Left lung (tissue), 10 donors: ENCODE results near the gene STK10. TPM values are rescaled to one million over a fixed set of nuclear protein-coding genes. Genes with fewer than 3 reads are reported as not detected.
"Not testable (repeated sequence)": the region's sequence is repeated elsewhere in the genome, so short reads cannot be mapped to it uniquely, and the experiment has no call there.

Source experiments
- ATAC-seq: fragments of 200-7000 bp; cut with Tn5 transposase; one replicate; pipeline ENCODE4 v1.9.1; 2020; ENCODE audit warnings: moderate library complexity
- DNase-seq, 4 donors: peaks; one replicate each; pipeline ENCODE4 v3.0.0-alpha.2; 2013 to 2020
- H3K27ac ChIP-seq, 2 donors: fragments of 200-600 bp; sonication (generic) in 1 of 2; one replicate each; pipeline versions ENCODE4 v1.5.0 to v1.8.0; 2020 to 2021
- H3K27me3 ChIP-seq, 2 donors: fragments of 200-600 bp; sonication (generic) in 1 of 2; one replicate each; pipeline versions ENCODE4 v1.5.0 to v1.8.0; 2020 to 2021
- H3K36me3 ChIP-seq, 2 donors: fragments of 200-600 bp; sonication (generic) in 1 of 2; one replicate each; pipeline versions ENCODE4 v1.5.0 to v1.8.0; 2020 to 2021
- H3K4me1 ChIP-seq, 2 donors: fragments of 200-600 bp; one replicate each; pipeline ENCODE4 v1.8.0; 2021
- H3K4me3 ChIP-seq, 2 donors: fragments of 200-600 bp; sonication (generic) in 1 of 2; one replicate each; pipeline versions ENCODE4 v1.5.0 to v1.8.0; 2020 to 2021; ENCODE audit warnings: mild to moderate bottlenecking in 1 of 2
- H3K9me3 ChIP-seq, 2 donors: fragments of 200-600 bp; sonication (generic) in 1 of 2; one replicate each; pipeline versions ENCODE4 v1.5.0 to v1.8.0; 2020 to 2021
- intact Hi-C, 2 donors: fragments of 100-400 bp; cut with DNase I; formaldehyde crosslinking; loops; one replicate each; pipeline versions ENCODE4 v1.11.2 to v1.14.2; 2022
- polyA plus RNA-seq, 6 donors: library from polyadenylated mRNA; unstranded; fragments of 120-200 nt; gene quantifications; one replicate each; pipeline ENCODE4 v1.2.1, GENCODE V29; 2013; ENCODE audit not compliant: insufficient read length in 6 of 6
- total RNA-seq, 2 donors: library from RNA; stranded (reverse); fragmentation: NEBNext Ultra II Directional; extraction: Animal tissue kit (Norgen Biotek cat#: 25700); gene quantifications; one replicate each; pipeline ENCODE4 v1.2.1, GENCODE V29; 2021
- TF ChIP-seq, protein P1 (sequence below), 2 donors: fragments of 200-600 bp; sonication (generic) in 1 of 2; IDR thresholded peaks; one replicate each; pipeline versions ENCODE4 v1.5.0 to v1.8.0; 2021; ENCODE audit warnings: antibody characterized with exemption in 2 of 2
- donor health status: DM: no; HTN: yes; CAD: no.
- donor health status: DM: no; HTN: no; CAD: no.

STK10 gene
- total and polyA plus RNA-seq, 8 donors: 18.6 to 83.2 (median 21.9) TPM

GRCh38 chr5:172038167-172038566 is 149.9 kb downstream of the STK10 start:
- TF ChIP-seq, protein P1, sequence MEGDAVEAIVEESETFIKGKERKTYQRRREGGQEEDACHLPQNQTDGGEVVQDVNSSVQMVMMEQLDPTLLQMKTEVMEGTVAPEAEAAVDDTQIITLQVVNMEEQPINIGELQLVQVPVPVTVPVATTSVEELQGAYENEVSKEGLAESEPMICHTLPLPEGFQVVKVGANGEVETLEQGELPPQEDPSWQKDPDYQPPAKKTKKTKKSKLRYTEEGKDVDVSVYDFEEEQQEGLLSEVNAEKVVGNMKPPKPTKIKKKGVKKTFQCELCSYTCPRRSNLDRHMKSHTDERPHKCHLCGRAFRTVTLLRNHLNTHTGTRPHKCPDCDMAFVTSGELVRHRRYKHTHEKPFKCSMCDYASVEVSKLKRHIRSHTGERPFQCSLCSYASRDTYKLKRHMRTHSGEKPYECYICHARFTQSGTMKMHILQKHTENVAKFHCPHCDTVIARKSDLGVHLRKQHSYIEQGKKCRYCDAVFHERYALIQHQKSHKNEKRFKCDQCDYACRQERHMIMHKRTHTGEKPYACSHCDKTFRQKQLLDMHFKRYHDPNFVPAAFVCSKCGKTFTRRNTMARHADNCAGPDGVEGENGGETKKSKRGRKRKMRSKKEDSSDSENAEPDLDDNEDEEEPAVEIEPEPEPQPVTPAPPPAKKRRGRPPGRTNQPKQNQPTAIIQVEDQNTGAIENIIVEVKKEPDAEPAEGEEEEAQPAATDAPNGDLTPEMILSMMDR (IDR thresholded peaks at IDR 0.05): no peak
- DNase-seq (no peak), ATAC-seq (no peak)
- no peak overlapping the region for H3K27ac ChIP-seq
- H3K9me3 ChIP-seq: no peaks in the 10 kb centered on the region
- no peaks in the 10 kb centered on the region for H3K4me1 ChIP-seq
- H3K27me3 ChIP-seq: no peaks in the 10 kb centered on the region
- intact Hi-C loops: no loop called here
- H3K4me3 ChIP-seq: no peak overlapping the region
- peaks cover 0 to 11% of the 10 kb centered on the region in 2 donors for H3K36me3 ChIP-seq

DNA sequence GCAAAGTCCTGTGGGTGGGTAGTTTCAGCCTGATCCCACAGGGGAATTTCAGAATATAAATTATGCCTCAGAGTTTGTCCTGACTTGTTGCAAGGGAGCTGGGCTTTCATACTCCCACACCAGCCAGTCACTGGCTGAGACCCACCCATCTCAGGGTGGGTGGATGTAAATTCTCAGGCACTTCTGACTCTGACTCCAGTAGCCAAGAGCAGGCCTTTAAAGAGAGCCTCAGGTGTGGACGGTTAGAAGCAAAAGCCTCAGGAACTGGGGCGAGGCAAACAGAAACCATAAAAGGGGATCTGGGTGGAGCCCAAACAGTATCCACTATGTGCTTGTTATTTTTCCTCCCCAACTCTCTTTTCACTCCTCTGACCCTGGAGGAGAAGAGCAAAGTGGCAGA is 153.0 kb downstream of the STK10 start:
- intact Hi-C loops: no loop called here
- Histone ChIP-seq H3K36me3 (no peaks in the 10 kb centered on the region), H3K4me3 (no peak overlapping the region), H3K27ac (no peak overlapping the region), H3K27me3 (no peaks in the 10 kb centered on the region), H3K9me3 (peaks cover 0 to 6% of the 10 kb centered on the region in 2 donors), H3K4me1 (no peaks in the 10 kb centered on the region)
- ATAC-seq: no peak
- no peak for DNase-seq
- TF ChIP-seq, protein P1 (IDR thresholded peaks at IDR 0.05): no peak

DNA sequence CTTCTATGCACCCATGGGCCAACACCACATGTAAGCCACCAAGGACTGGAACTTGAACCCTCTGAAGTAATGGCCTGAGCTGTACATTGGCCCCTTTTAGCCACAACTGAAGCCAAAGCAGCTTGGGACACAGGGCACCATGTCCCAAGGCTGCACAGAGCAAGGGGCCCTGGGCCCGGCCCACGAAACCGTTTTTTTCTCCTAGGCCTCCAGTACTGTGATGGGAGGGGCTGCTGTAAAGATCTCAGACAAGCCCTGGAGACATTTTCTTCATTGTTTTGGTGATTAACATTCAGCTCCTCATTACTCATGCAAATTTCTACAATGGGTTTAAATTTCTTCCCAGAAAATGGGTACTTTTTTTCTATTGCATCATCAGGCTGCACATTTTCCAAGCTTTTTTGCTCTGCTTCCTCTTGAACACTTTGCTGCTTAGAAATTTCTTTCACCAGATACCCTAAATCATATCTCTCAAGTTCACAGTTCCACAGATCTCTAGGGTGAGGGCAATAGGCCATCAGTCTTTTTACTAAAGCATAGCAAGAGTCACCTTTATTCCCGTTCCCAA is 156.0 kb downstream of the STK10 start:
- Histone ChIP-seq H3K4me1 (no peaks in the 10 kb centered on the region), H3K36me3 (no peaks in the 10 kb centered on the region), H3K4me3 (no peak overlapping the region), H3K27ac (no peak overlapping the region), H3K27me3 (no peaks in the 10 kb centered on the region), H3K9me3 (peaks cover 0 to 6% of the 10 kb centered on the region in 2 donors)
- no peak for DNase-seq
- ATAC-seq: no peak
- intact Hi-C loops: no loop called here
- TF ChIP-seq, protein P1 (IDR thresholded peaks at IDR 0.05): no peak

- no peaks in the 10 kb centered on the region for H3K4me1 ChIP-seq
- H3K27ac ChIP-seq: no peak overlapping the region
- ATAC-seq (no peak), DNase-seq (no peak)
- H3K9me3 ChIP-seq: peaks cover 0 to 6% of the 10 kb centered on the region in 2 donors
- intact Hi-C loops: no loop called here
- TF ChIP-seq, protein P1 (IDR thresholded peaks at IDR 0.05): no peak
- no peak overlapping the region for H3K4me3 ChIP-seq
- no peaks in the 10 kb centered on the region for H3K27me3 ChIP-seq
- no peaks in the 10 kb centered on the region for H3K36me3 ChIP-seq
Observed at GRCh38 chr5:172029876-172030275, 158.1 kb downstream of the STK10 start.

DNA sequence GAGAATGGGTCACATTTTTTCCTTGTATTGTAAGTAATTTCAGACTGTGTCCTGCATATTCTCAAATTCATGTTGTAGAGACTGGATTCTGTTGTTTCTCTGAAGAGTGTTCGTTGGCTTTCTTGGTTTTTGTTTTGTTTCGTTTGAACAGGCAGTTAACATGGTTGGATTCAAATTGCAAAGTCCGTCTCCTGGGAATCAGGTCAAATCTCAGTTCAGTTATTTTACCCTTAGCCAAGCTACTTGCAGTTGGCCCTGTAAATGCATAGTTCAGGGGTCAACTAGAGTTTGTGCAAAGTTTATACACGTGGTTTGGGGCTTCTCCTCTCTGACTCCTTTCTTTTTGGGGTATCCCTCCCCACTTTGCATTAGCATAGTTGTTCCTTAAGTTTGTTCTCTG is 159.9 kb downstream of the STK10 start:
- intact Hi-C loops: no loop called here
- Histone ChIP-seq H3K9me3 (peaks cover 0 to 6% of the 10 kb centered on the region in 2 donors), H3K36me3 (no peaks in the 10 kb centered on the region), H3K27ac (no peak overlapping the region), H3K4me1 (no peaks in the 10 kb centered on the region), H3K27me3 (no peaks in the 10 kb centered on the region), H3K4me3 (no peak overlapping the region)
- ATAC-seq (no peak), DNase-seq (no peak)
- TF ChIP-seq, protein P1 (IDR thresholded peaks at IDR 0.05): no peak

DNA sequence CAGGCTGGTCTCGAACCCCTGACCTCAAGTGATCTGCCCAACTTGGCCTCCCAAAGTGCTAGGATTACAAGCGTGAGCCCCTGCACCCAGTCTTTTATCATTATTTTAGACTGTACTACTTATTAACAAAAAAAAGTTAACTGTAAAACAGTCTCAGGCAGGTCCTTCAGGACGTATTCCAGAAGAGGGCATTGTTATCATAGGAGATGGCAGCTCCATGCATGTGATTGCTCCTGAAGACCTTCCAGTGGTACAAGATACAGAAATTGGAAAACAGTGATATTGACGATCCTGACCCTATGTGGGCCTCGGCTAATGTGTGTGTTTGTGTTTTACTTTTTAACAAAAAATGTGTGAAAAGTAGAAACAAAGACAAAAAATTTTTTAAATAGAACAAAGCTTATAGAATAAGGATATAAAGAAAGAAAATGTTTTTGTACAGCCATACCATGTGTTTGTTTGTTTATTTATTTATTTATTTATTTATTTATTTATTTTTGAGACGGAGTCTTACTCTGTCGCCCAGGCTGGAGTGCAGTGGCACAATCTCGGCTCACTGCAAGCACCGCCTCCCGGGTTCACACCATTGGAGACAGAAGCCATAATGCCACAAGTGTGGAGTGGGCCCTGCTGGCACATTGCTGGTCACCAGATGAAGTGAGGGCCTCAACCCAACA is 167.8 kb downstream of the STK10 start:
- H3K36me3 ChIP-seq, H3K9me3 ChIP-seq, H3K27ac ChIP-seq, H3K4me3 ChIP-seq, H3K4me1 ChIP-seq, ATAC-seq, H3K27me3 ChIP-seq, DNase-seq, intact Hi-C loops: not testable (repeated sequence)
